Ovary (tissue), 3 donors: ENCODE measurements around the gene DAPP1.
A peak's percentile ranks its signal among the peaks of the same experiment; 100 is the strongest.

ENCODE experiments used
- CTCF ChIP-seq, 3 donors: fragments of 450-650 bp in 2 of 3; fragments of 200-600 bp in 1 of 3; IDR thresholded peaks; one replicate each; pipeline versions ENCODE4 v1.5.1 to v1.8.0; 2016 to 2022; ENCODE audit warnings: antibody characterized with exemption in 3 of 3, mild to moderate bottlenecking in 1 of 3
- EP300 ChIP-seq: sonication (generic); formaldehyde crosslinking; IDR thresholded peaks from one replicate; pipeline ENCODE4 v1.6.1; 2017; ENCODE audit warnings: antibody characterized with exemption
- POLR2A ChIP-seq: fragments of 450-650 bp; IDR thresholded peaks from one replicate; pipeline ENCODE4 v1.6.1; 2017; ENCODE audit warnings: antibody characterized with exemption, mild to moderate bottlenecking, moderate library complexity
- donor health status: DM: no; HTN: no; CAD: no.

- TF ChIP-seq CTCF (IDR thresholded peaks at IDR 0.05) (peak; percentile 53 to 60 (median 56)), POLR2A (no peak), EP300 (no peak)
Measured at GRCh38 chr4:99885063-99885664, 68.5 kb downstream of the DAPP1 start.
